Activated CD8-positive, alpha-beta T cell treated with anti-CD3 and anti-CD28 coated beads for 36 hours (primary cell): ENCODE results near the gene ETV6. TPM values are rescaled to one million over a fixed set of nuclear protein-coding genes. Genes with fewer than 3 reads are reported as not detected.
A peak's percentile ranks its signal among the peaks of the same experiment; 100 is the strongest.

Experiments
- ATAC-seq: fragments of 200-7000 bp; cut with Tn5 transposase; one replicate; pipeline ENCODE4 v1.10.0; 2021; ENCODE audit warnings: mild to moderate bottlenecking, moderate library complexity
- CTCF ChIA-PET: fragments of 350-600 bp; sonication (Branson Sonifier 250); formaldehyde crosslinking; loops from one replicate; lab custom pipeline; 2021; ENCODE audit warnings: antibody characterized with exemption; lab: Charles Lee
- POLR2A ChIA-PET: fragments of 350-600 bp; sonication (Branson Sonifier 250); formaldehyde crosslinking; loops from one replicate; lab custom pipeline; 2021; ENCODE audit warnings: antibody characterized with exemption; lab: Charles Lee
- DNase-seq: peaks from one replicate; pipeline ENCODE4 v3.0.0-alpha.2; 2020
- H3K27ac Mint-ChIP-seq: one replicate; pipeline ENCODE4 v1.8.0; 2021; ENCODE audit warnings: mild to moderate bottlenecking, mixed read lengths
- H3K27me3 Mint-ChIP-seq: one replicate; pipeline ENCODE4 v1.8.0; 2021; ENCODE audit warnings: mixed read lengths
- H3K36me3 Mint-ChIP-seq: one replicate; pipeline ENCODE4 v1.8.0; 2021; ENCODE audit warnings: low read depth, mixed read lengths
- H3K4me1 Mint-ChIP-seq: one replicate; pipeline ENCODE4 v1.8.0; 2021; ENCODE audit warnings: low read depth, mixed read lengths
- H3K4me3 Mint-ChIP-seq: one replicate; pipeline ENCODE4 v1.8.0; 2021; ENCODE audit warnings: mild to moderate bottlenecking, moderate library complexity, mixed read lengths
- H3K9me3 Mint-ChIP-seq: one replicate; pipeline ENCODE4 v1.8.0; 2021; ENCODE audit warnings: mixed read lengths
- intact Hi-C: fragments of 100-400 bp; cut with micrococcal nuclease; formaldehyde crosslinking; loops from one replicate; pipeline ENCODE4 v1.10.0; 2022
- total RNA-seq, 2 experiments: library from RNA; stranded (reverse); gene quantifications; one replicate each; pipeline ENCODE4 v1.2.3, GENCODE V29; 2021
- TF ChIP-seq, protein P1 (sequence below): fragments of 200-600 bp; IDR thresholded peaks from one replicate; pipeline ENCODE4 v1.8.0; 2022; ENCODE audit warnings: antibody characterized with exemption, mild to moderate bottlenecking

Gene ETV6
- total RNA-seq, 2 experiments from 2014 or later, result 20.5 to 22.7 TPM

DNA sequence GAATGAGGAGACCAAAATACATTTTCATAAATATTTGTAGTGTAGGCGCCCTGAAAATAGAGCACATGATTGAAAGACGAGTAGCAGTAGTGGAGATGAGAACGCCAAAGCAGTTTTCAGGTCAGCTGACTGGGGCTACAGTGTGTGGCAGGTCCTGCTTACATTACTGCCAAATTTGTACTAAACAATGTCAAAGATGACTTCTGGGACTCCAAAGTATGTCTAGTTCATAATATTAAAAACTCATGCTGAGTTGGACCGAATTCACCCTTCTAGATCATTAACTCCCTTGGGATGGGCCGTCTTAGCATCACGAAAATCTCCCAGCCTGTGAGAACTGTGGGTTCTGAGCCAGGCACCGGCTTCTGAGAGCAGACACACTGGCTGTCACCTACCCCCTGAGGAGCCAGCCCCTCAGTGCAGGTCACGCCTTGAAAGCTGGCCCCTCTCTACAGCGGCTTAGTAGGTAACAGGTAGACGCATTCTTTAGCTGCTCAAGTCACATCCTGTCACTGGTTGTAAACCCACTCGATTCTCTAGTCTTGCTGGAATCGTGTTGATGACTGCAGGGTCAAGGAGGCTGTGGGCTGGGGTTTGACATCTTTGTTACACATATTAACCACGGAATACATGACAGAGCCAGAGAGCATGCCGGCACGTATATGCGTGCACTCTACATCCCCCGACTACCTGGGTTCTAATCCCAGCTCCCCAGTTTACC is 210.4 kb downstream of the ETV6 start:
- H3K9me3 Mint-ChIP-seq, result peaks cover 1% of the 10 kb centered on the region
- ChIA-PET POLR2A (interaction anchor here (0.8 kb wide), 1 partner anchor 22 kb away, joined by 3 read pairs; no protein-coding TSS in a partner anchor), CTCF (no interaction called here)
- intact Hi-C loops, result no loop called here
- H3K4me3 Mint-ChIP-seq, result no peak overlapping the region
- H3K36me3 Mint-ChIP-seq, result peaks cover 53% of the 10 kb centered on the region
- TF ChIP-seq, protein P1, sequence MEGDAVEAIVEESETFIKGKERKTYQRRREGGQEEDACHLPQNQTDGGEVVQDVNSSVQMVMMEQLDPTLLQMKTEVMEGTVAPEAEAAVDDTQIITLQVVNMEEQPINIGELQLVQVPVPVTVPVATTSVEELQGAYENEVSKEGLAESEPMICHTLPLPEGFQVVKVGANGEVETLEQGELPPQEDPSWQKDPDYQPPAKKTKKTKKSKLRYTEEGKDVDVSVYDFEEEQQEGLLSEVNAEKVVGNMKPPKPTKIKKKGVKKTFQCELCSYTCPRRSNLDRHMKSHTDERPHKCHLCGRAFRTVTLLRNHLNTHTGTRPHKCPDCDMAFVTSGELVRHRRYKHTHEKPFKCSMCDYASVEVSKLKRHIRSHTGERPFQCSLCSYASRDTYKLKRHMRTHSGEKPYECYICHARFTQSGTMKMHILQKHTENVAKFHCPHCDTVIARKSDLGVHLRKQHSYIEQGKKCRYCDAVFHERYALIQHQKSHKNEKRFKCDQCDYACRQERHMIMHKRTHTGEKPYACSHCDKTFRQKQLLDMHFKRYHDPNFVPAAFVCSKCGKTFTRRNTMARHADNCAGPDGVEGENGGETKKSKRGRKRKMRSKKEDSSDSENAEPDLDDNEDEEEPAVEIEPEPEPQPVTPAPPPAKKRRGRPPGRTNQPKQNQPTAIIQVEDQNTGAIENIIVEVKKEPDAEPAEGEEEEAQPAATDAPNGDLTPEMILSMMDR, result no peak
- ATAC-seq (peak; percentile 77), DNase-seq (peak; percentile 60)
- H3K4me1 Mint-ChIP-seq, result peaks cover 21% of the 10 kb centered on the region
- H3K27ac Mint-ChIP-seq, result no peak overlapping the region
- no peaks in the 10 kb centered on the region for H3K27me3 Mint-ChIP-seq

DNA sequence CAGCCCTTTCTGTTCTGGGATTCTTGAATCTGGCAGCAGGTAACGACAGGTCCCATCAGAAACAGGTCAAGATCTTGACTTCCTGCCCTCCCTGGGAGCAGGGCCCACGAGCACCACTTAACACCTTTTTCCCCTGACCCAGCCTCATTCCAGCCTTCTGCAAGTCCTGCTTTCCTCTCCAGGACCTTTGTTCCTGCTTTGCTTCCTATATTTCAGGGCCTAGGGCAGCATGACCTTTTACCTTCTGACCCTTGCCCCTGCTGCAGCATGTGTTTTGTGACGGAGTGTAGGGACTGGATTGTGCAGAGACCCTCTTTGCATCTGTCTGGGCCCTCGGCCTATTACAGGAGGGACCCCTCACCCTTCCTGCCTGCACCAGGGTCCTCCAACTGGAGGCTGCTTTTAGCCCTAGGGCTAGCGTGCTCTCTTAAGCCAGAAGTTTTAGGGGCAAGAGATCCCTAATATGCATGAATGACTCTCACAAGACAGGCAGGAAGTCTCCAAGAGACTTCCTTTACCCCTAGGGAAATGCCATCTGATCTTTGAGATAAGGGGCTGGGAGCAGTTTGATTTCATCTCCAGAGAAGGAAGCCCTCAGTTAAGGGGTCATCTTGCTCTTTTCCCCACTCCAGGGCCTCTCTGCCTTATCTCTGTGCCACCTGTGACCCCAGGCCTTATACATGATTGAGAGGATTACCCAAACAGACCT is 211.8 kb downstream of the ETV6 start:
- H3K27me3 Mint-ChIP-seq, result no peaks in the 10 kb centered on the region
- H3K27ac Mint-ChIP-seq, result no peak overlapping the region
- H3K9me3 Mint-ChIP-seq, result peaks cover 6% of the 10 kb centered on the region
- ATAC-seq (no peak), DNase-seq (no peak)
- H3K36me3 Mint-ChIP-seq, result peaks cover 52% of the 10 kb centered on the region
- no peak overlapping the region for H3K4me3 Mint-ChIP-seq
- TF ChIP-seq, protein P1, result no peak
- intact Hi-C loops, result no loop called here
- CTCF ChIA-PET, result no interaction called here
- peaks cover 11% of the 10 kb centered on the region for H3K4me1 Mint-ChIP-seq
- POLR2A ChIA-PET, result no interaction called here

DNA sequence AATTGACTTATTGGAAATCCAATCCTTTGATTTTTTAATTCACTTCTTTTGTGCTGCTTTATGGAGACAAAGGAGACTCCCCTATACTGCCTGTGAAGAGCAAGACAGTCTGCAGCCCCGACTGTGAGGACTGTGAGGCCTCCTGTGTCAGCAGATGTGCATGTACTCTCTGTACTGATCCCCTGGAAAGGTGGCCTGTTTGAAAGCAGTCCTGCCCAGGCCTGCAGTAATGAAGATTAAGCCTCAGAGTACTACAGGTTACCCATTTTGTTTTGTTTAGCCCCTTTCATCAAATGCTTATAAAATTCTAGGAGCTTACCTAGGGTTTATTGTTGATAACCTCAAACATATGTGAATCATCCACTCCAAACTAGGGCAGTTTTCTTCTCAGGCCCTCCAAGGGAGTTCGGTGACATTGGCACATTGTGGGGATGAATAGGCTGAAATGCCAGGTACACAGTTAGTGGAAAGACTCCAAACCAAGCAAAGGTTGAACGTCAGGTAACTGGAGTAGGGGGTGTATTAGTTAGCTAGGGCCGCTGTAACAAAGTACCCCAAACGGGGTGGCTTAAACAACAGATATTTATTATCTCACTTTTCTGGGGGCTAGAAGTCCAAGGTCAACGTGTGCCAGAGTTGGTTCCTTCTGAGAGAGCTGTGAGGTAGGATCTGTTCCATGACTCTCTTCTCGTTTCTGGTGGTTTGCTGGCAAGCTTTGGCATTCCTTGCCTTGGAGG is 212.6 kb downstream of the ETV6 start:
- Mint-ChIP-seq H3K36me3 (peaks cover 48% of the 10 kb centered on the region), H3K4me3 (no peak overlapping the region), H3K27ac (no peak overlapping the region), H3K9me3 (peaks cover 7% of the 10 kb centered on the region), H3K4me1 (peaks cover 11% of the 10 kb centered on the region), H3K27me3 (no peaks in the 10 kb centered on the region)
- TF ChIP-seq, protein P1, result no peak
- DNase-seq (no peak), ATAC-seq (no peak)
- ChIA-PET POLR2A (interaction anchor here (0.6 kb wide), 1 partner anchor 9 kb away, joined by 4 read pairs; no protein-coding TSS in a partner anchor), CTCF (interaction anchor here (1.4 kb wide), 1 partner anchor 147 kb away, joined by 3 read pairs; no protein-coding TSS in a partner anchor)
- intact Hi-C loops, result no loop called here

DNA sequence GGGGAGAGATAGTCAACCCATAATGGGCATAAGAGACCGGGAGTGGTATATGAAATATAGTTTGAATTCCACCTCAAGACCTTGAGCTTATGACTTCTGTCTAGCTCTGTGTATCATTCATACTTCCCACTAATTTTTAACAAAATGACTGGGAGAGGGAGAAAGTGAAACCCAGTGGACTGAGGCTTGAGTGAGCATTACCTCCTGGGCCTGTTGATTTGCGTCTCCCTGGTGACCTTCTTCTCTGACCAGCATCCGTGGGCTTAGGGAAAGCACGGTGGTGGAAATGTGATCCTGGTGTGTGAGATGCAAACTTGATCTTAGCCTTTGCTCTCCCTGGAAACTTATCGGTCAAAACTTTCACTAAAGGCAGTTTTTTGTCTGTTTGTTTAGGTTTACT is 213.3 kb downstream of the ETV6 start:
- peaks cover 7% of the 10 kb centered on the region for H3K9me3 Mint-ChIP-seq
- H3K36me3 Mint-ChIP-seq, result peaks cover 48% of the 10 kb centered on the region
- CTCF ChIA-PET, result interaction anchor here (1.4 kb wide), 2 partner anchors 20 to 146 kb away, joined by 3 read pairs; no protein-coding TSS in a partner anchor
- TF ChIP-seq, protein P1, result no peak
- POLR2A ChIA-PET, result no interaction called here
- DNase-seq, result no peak
- no peak overlapping the region for H3K27ac Mint-ChIP-seq
- ATAC-seq, result no peak
- H3K4me3 Mint-ChIP-seq, result no peak overlapping the region
- H3K27me3 Mint-ChIP-seq, result no peaks in the 10 kb centered on the region
- intact Hi-C loops, result no loop called here
- peaks cover 11% of the 10 kb centered on the region for H3K4me1 Mint-ChIP-seq
